ENCODE data around the gene GPR89A.

DNA sequence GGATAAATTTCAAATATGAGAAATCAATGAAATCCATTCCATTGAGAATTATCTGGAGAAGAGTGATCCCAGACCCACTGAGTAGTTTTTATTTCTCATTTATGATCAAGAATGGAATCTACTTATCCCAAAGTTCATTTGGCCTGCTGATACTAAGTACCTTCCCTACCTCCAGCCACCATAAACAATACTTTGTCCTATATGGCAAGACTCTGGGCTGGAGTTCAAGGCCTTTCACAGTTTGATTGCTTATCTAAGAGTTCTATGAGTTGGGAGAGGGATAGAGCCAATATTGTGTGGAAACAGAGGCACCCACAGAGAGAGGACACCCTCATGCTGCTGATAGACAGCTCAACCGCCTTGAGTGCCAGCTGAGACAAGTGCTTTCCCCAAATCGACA is 94.3 kb downstream of the GPR89A start:
- TF ChIP-seq, protein P1, sequence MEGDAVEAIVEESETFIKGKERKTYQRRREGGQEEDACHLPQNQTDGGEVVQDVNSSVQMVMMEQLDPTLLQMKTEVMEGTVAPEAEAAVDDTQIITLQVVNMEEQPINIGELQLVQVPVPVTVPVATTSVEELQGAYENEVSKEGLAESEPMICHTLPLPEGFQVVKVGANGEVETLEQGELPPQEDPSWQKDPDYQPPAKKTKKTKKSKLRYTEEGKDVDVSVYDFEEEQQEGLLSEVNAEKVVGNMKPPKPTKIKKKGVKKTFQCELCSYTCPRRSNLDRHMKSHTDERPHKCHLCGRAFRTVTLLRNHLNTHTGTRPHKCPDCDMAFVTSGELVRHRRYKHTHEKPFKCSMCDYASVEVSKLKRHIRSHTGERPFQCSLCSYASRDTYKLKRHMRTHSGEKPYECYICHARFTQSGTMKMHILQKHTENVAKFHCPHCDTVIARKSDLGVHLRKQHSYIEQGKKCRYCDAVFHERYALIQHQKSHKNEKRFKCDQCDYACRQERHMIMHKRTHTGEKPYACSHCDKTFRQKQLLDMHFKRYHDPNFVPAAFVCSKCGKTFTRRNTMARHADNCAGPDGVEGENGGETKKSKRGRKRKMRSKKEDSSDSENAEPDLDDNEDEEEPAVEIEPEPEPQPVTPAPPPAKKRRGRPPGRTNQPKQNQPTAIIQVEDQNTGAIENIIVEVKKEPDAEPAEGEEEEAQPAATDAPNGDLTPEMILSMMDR (conservative IDR thresholded peaks at IDR 0.05 in 1 of 2, IDR thresholded peaks at IDR 0.05 in 1 of 2; ENCODE audit: extremely low read depth in 1 of 2, insufficient read depth in 1 of 2, low read depth in 1 of 2, low read length in 2 of 2), result no peak
- no peak for TF ChIP-seq EZH2 (IDR thresholded peaks at IDR 0.05; ENCODE audit: borderline replicate concordance, low read length)
